Memory B cell (primary cell): ENCODE results near the gene NR5A1.

ENCODE experiments used
- ATAC-seq: fragments of 150-1000 bp; cut with Tn5 transposase; 2 replicates; pipeline ENCODE4 v1.10.0; 2021; ENCODE audit warnings: low read depth, mild to moderate bottlenecking, moderate library complexity
- DNase-seq, 2 donors: peaks; one replicate each; pipeline ENCODE4 v3.0.0; 2022; ENCODE audit warnings: low spot score in 2 of 2
- H3K27ac Mint-ChIP-seq: one replicate; pipeline ENCODE4 v1.8.0; 2022; ENCODE audit warnings: mild to moderate bottlenecking, moderate library complexity, mixed read lengths
- H3K27me3 Mint-ChIP-seq: one replicate; pipeline ENCODE4 v1.8.0; 2022; ENCODE audit warnings: mixed read lengths
- H3K36me3 Mint-ChIP-seq: one replicate; pipeline ENCODE4 v1.8.0; 2022; ENCODE audit warnings: mild to moderate bottlenecking, mixed read lengths
- H3K4me1 Mint-ChIP-seq: one replicate; pipeline ENCODE4 v1.8.0; 2022; ENCODE audit warnings: mixed read lengths
- H3K4me3 Mint-ChIP-seq: one replicate; pipeline ENCODE4 v1.8.0; 2022; ENCODE audit warnings: mild to moderate bottlenecking, moderate library complexity, mixed read lengths
- H3K9me3 Mint-ChIP-seq: one replicate; pipeline ENCODE4 v1.8.0; 2022; ENCODE audit warnings: mixed read lengths

The NR5A1 gene

DNA sequence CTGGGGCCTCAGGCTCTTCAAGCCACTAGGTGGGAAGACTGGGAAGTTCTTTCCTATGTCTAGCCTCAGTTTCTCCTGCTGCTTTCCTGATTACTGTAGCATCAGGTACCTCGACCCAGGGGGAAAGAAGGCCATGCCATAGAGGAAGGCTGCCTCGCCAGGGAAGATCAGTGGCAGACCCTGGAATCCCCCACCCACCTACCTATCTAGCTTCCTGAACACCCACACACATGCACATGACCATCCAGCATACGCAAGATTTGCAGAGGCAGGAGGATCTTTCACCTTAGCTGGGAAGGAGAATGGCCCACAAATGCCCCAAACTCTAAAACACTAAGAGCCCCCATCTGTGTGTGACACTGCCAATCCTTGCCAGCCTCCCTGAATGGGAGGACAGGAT, 8.0 kb downstream of the NR5A1 start:
- H3K9me3 Mint-ChIP-seq = no peaks in the 10 kb centered on the region
- no peak for ATAC-seq
- H3K4me1 Mint-ChIP-seq = peaks cover 13% of the 10 kb centered on the region
- H3K36me3 Mint-ChIP-seq = peaks cover 4% of the 10 kb centered on the region
- DNase-seq = no peak
- no peak overlapping the region for H3K27ac Mint-ChIP-seq
- H3K4me3 Mint-ChIP-seq = no peak overlapping the region
- peaks cover 15% of the 10 kb centered on the region for H3K27me3 Mint-ChIP-seq

- no peak for DNase-seq
- Mint-ChIP-seq H3K27me3 (peaks cover 10% of the 10 kb centered on the region), H3K9me3 (no peaks in the 10 kb centered on the region), H3K4me3 (no peak overlapping the region), H3K36me3 (no peaks in the 10 kb centered on the region), H3K4me1 (peaks cover 8% of the 10 kb centered on the region), H3K27ac (no peak overlapping the region)
- no peak for ATAC-seq
These were observed 8.6 kb downstream of the NR5A1 start for GRCh38 chr9:124498499-124499146.

- DNase-seq = no peak
- Mint-ChIP-seq H3K27me3 (peaks cover 9% of the 10 kb centered on the region), H3K4me1 (peaks cover 8% of the 10 kb centered on the region), H3K36me3 (no peaks in the 10 kb centered on the region), H3K4me3 (no peak overlapping the region), H3K27ac (no peak overlapping the region), H3K9me3 (no peaks in the 10 kb centered on the region)
- ATAC-seq = no peak
These were observed 9.2 kb downstream of the NR5A1 start for GRCh38 chr9:124498040-124498439.

- Mint-ChIP-seq H3K27ac (no peak overlapping the region), H3K36me3 (no peaks in the 10 kb centered on the region), H3K27me3 (peaks cover 11% of the 10 kb centered on the region), H3K4me1 (peaks cover 8% of the 10 kb centered on the region), H3K9me3 (no peaks in the 10 kb centered on the region), H3K4me3 (no peak overlapping the region)
- DNase-seq = no peak
- no peak for ATAC-seq
These were observed 9.8 kb downstream of the NR5A1 start for GRCh38 chr9:124497441-124497840.

DNA sequence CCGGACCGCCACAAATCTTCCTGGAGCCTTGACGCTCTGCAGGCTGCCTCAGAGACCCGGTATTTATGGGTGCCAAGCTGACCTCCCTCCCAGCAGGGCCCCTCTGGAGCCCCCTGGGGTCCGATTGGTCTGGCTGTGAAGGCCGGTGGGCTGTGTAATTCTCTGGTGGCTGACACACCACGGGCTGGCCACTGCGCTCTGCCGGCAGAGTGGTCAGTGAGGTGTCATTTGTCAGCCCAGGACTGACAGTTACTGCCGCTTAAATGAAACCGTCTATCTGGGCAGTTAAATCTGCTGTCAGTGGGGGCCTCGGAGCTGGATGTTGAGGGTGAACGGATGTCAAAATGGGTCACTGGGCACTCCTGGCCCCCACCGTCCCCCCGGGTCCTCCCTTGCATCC, 10.7 kb downstream of the NR5A1 start:
- Mint-ChIP-seq H3K4me3 (no peak overlapping the region), H3K36me3 (peaks cover 2% of the 10 kb centered on the region), H3K27ac (no peak overlapping the region), H3K27me3 (peaks cover 18% of the 10 kb centered on the region), H3K9me3 (no peaks in the 10 kb centered on the region), H3K4me1 (peaks cover 8% of the 10 kb centered on the region)
- DNase-seq (no peak), ATAC-seq (no peak)

DNA sequence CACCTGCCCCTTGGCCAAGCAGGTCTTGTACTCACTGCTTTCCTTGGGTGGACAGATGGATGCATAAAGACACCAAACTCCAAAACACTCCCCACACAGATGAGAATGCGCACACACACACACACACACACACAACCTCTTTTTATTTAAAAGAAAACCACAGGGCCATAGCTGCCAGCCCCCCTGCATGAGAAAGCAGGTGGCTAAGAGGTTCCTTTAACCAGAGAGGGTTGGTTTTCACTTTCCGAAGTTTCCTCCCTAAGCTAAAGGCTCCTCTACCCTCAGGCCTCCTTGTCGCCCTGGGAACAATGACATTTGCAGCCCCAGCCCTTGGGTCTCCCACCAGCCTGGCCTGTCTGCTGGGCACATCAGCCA, 11.1 kb downstream of the NR5A1 start:
- H3K4me1 Mint-ChIP-seq = peaks cover 8% of the 10 kb centered on the region
- H3K36me3 Mint-ChIP-seq = peaks cover 2% of the 10 kb centered on the region
- ATAC-seq (no peak), DNase-seq (no peak)
- no peak overlapping the region for H3K4me3 Mint-ChIP-seq
- no peak overlapping the region for H3K27ac Mint-ChIP-seq
- no peaks in the 10 kb centered on the region for H3K9me3 Mint-ChIP-seq
- H3K27me3 Mint-ChIP-seq = peaks cover 18% of the 10 kb centered on the region

DNA sequence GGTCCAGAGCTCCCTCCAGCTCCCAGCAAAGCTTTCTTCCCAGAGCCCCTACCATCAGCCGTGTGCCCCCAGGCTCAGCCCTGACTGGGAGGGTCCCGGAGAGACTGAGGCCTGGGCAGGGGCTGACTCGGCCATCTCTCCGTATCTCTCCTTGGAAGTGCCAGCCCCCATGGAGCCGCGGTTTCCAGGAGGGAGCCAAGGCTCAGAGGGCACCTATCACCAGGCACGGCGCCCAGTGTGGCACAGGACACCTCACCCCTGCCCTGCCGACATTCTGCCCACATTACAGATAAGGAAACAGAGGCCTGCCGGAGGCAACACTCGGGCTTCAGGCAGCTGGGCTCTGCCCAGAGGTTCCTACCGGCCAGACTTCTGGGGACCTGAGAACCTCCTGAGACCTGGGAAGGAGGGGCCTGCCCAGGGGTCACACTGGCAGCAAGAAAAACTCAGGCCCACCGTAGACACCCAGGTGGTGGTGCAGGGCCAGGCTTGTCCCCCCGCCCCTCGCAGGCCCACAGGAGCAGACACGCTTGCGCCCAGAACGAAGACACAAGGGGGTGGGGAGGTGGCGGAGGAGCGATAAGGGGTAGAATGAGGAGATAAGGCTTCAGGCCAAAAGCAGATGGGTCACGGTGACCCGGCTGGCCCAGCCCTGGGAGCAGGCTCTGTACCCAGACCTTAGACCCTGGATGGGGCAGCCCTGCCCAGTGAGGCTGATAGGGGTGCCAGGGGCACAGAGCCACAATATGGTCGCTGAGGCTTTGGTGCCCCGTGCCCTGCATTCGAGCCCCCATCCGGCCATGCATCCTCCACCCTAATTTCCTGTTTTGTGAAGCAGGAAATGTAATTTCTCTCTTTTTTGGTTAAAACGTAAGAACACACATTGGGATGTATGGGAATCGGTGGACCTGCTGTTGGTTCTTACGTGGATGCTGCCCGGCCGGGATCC, 11.8 kb downstream of the NR5A1 start:
- peaks cover 15% of the 10 kb centered on the region for H3K27me3 Mint-ChIP-seq
- DNase-seq (no peak), ATAC-seq (no peak)
- no peaks in the 10 kb centered on the region for H3K9me3 Mint-ChIP-seq
- H3K4me1 Mint-ChIP-seq = peaks cover 8% of the 10 kb centered on the region
- no peak overlapping the region for H3K4me3 Mint-ChIP-seq
- no peak overlapping the region for H3K27ac Mint-ChIP-seq
- H3K36me3 Mint-ChIP-seq = peaks cover 2% of the 10 kb centered on the region

DNA sequence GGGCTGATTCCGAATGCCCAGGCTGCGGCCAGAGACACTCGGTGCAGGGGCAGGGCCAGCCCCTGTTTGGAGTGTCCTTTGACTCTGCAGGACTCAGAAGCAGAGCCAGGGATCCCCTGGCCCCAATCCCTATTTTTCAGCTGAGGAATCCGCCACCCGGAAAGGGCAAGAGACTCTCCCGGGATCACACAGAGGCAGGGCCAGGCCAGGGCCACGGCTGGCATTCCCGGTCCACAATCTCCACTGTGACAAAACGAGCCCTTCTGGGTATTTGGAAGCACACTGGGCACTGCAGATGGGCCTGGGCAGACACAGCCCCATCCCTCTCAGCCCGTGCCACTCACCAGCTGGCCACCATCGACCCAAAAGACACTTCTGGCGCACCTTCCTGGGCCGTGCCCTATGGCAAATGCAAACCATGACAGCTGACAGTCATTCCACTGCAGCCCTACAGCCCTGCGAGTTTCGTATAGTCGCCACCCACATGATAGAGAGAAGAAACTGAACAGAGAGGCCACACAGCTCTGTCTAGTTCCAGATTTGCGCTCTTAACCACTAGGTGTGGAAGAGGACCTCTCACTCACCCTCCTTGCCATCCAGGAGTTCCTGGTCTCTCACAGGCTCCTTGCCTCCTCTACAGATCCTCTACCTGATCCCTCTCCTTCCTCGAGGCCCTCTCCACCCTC, 13.3 kb downstream of the NR5A1 start:
- H3K9me3 Mint-ChIP-seq = no peaks in the 10 kb centered on the region
- ATAC-seq (no peak), DNase-seq (no peak)
- H3K27ac Mint-ChIP-seq = no peak overlapping the region
- no peak overlapping the region for H3K4me3 Mint-ChIP-seq
- peaks cover 6% of the 10 kb centered on the region for H3K4me1 Mint-ChIP-seq
- H3K36me3 Mint-ChIP-seq = peaks cover 2% of the 10 kb centered on the region
- H3K27me3 Mint-ChIP-seq = peaks cover 21% of the 10 kb centered on the region

- no peaks in the 10 kb centered on the region for H3K9me3 Mint-ChIP-seq
- no peak overlapping the region for H3K4me3 Mint-ChIP-seq
- H3K27me3 Mint-ChIP-seq = peaks cover 21% of the 10 kb centered on the region
- DNase-seq = no peak
- peaks cover 2% of the 10 kb centered on the region for H3K36me3 Mint-ChIP-seq
- H3K4me1 Mint-ChIP-seq = peaks cover 6% of the 10 kb centered on the region
- ATAC-seq = no peak
- no peak overlapping the region for H3K27ac Mint-ChIP-seq
These were observed 14.0 kb downstream of the NR5A1 start for GRCh38 chr9:124493218-124493617.

GRCh38 chr9:124492818-124493217, 14.4 kb downstream of the NR5A1 start:
- Mint-ChIP-seq H3K9me3 (no peaks in the 10 kb centered on the region), H3K27ac (no peak overlapping the region), H3K27me3 (peaks cover 21% of the 10 kb centered on the region), H3K4me3 (no peak overlapping the region), H3K36me3 (peaks cover 2% of the 10 kb centered on the region), H3K4me1 (peaks cover 6% of the 10 kb centered on the region)
- DNase-seq = no peak
- ATAC-seq = no peak

GRCh38 chr9:124491049-124491975, 15.9 kb downstream of the NR5A1 start:
- Mint-ChIP-seq H3K27ac (no peak overlapping the region), H3K4me3 (no peak overlapping the region), H3K27me3 (peaks cover 21% of the 10 kb centered on the region), H3K36me3 (peaks cover 2% of the 10 kb centered on the region), H3K4me1 (peaks cover 6% of the 10 kb centered on the region), H3K9me3 (no peaks in the 10 kb centered on the region)
- ATAC-seq = no peak
- no peak for DNase-seq

DNA sequence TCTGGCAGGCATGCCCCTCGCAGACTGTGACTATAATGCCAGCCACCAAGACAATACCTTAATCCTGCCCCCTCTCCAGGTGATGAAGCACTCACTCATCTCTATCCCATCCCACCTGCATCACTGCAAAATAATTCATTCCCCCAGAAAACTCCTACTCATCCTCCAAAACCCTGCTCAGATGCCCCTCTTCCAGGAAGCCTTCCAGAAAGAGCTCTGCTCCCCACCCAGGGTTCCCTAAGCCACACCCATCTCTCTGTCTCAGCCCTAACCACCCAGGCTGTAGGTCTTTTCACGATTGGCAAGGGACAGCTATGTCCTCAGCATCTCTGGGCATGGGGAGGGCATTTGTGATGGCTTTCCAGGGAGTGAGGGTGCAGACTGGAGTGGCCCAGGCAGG, 17.2 kb downstream of the NR5A1 start:
- DNase-seq (no peak), ATAC-seq (no peak)
- H3K36me3 Mint-ChIP-seq = peaks cover 2% of the 10 kb centered on the region
- H3K9me3 Mint-ChIP-seq = no peaks in the 10 kb centered on the region
- H3K27ac Mint-ChIP-seq = no peak overlapping the region
- H3K4me3 Mint-ChIP-seq = no peak overlapping the region
- H3K27me3 Mint-ChIP-seq = peaks cover 19% of the 10 kb centered on the region
- H3K4me1 Mint-ChIP-seq = no peaks in the 10 kb centered on the region

- Mint-ChIP-seq H3K27ac (no peak overlapping the region), H3K36me3 (peaks cover 2% of the 10 kb centered on the region), H3K4me1 (no peaks in the 10 kb centered on the region), H3K4me3 (no peak overlapping the region), H3K9me3 (no peaks in the 10 kb centered on the region), H3K27me3 (peaks cover 19% of the 10 kb centered on the region)
- DNase-seq (no peak), ATAC-seq (no peak)
These were observed 18.0 kb downstream of the NR5A1 start for GRCh38 chr9:124489222-124489621.
